ENCODE data around the gene ZNF45.

- TF ChIP-seq FOXK2 (IDR thresholded peaks at IDR 0.05) (no peak), SP1 (IDR thresholded peaks at IDR 0.05) (no peak), ELF4 (IDR thresholded peaks at IDR 0.05) (no peak), FOXM1 (IDR thresholded peaks at IDR 0.05; ENCODE audit: borderline replicate concordance) (no peak)
Measured at GRCh38 chr19:43966079-43966694, 31.1 kb upstream of the ZNF45 start.

Data from HEK293T (cell line).